HepG2 (cell line): ENCODE measurements around the gene C10orf90. TPM values are rescaled to one million over a fixed set of nuclear protein-coding genes. Genes with fewer than 3 reads are reported as not detected.

ENCODE experiments used
- ATAC-seq: fragments of 200-7000 bp; cut with Tn5 transposase; 3 replicates; pipeline ENCODE4 v1.9.1; 2020; ENCODE audit warnings: mild to moderate bottlenecking, moderate library complexity
- BruUV-seq: library from RNA; stranded (reverse); fragments of 400-500 nt; replicated peaks from 2 replicates; lab custom pipeline; 2021; lab: Mats Ljungman, UMichigan
- CTCF ChIA-PET: fragments of 300-600 bp; formaldehyde crosslinking; extraction: SDS; loops from one replicate; lab custom pipeline; 2021; ENCODE audit warnings: low total read pairs, inconsistent platforms, low intra/inter-chr PET ratio; lab: Yijun Ruan, JAX
- POLR2A ChIA-PET: fragments of 350-600 bp; sonication (Branson Sonifier 250); formaldehyde crosslinking; loops from one replicate; lab custom pipeline; 2020; ENCODE audit warnings: antibody characterized with exemption, inconsistent platforms; lab: Yijun Ruan, JAX
- DNase-seq: peaks from one replicate; pipeline ENCODE4 v3.0.0-alpha.2; 2015; ENCODE audit warnings: low spot score
- FAIRE-seq: peaks from 3 replicates; lab custom pipeline; 2011; peaks lifted over from hg19 to GRCh38; lab: Jason Lieb, UNC
- H2AFZ ChIP-seq: one replicate; pipeline ENCODE4 v1.6.1; 2011; ENCODE audit warnings: low read length, inconsistent platforms
- H3K27ac ChIP-seq: fragments of 300-600 bp; 3 replicates; pipeline ENCODE4 v1.8.0; 2011; ENCODE audit warnings: mixed run types, mild to moderate bottlenecking, mixed read lengths, low read length, inconsistent platforms; ENCODE audit not compliant: insufficient read depth; ENCODE audit errors: extremely low read length
- H3K27me3 ChIP-seq, 2 experiments: fragments of 200-600 bp in 1 of 2; 2 replicates in 1 of 2; 3 replicates in 1 of 2; pipeline versions ENCODE4 v1.6.0 to v1.8.0; 2011; ENCODE audit warnings: low read length in 2 of 2, mild to moderate bottlenecking in 2 of 2, moderate library complexity in 2 of 2, inconsistent platforms in 1 of 2; ENCODE audit not compliant: insufficient read depth in 2 of 2, control insufficient read depth in 1 of 2
- H3K36me3 ChIP-seq, 2 experiments: fragments of 200-600 bp in 1 of 2; replicated peaks in 1 of 2; 2 replicates in 1 of 2; 3 replicates in 1 of 2; pipeline versions ENCODE4 v1.5.1 to v1.8.0; 2011; ENCODE audit warnings: low read length in 2 of 2, inconsistent platforms in 1 of 2; ENCODE audit not compliant: insufficient read depth in 2 of 2, control insufficient read depth in 1 of 2
- H3K4me1 ChIP-seq: 2 replicates; pipeline ENCODE4 v1.5.1; 2012; ENCODE audit warnings: low read length, inconsistent platforms; ENCODE audit not compliant: insufficient read depth
- H3K4me2 ChIP-seq: 2 replicates; pipeline ENCODE4 v1.6.0; 2011; ENCODE audit warnings: low read depth, low read length, inconsistent platforms
- H3K4me3 ChIP-seq, 3 experiments: fragments of 200-600 bp in 1 of 3; sonication (generic), shearing (Covaris generic) in 1 of 3; replicated peaks in 1 of 3; 2 replicates each; pipeline ENCODE4 v1.5.1; 2011 to 2016; ENCODE audit warnings: low read length in 3 of 3, inconsistent platforms in 2 of 3, low read depth in 2 of 3, mild to moderate bottlenecking in 2 of 3, control low read depth in 1 of 3, mixed read lengths in 1 of 3; ENCODE audit not compliant: insufficient read depth in 1 of 3
- H3K79me2 ChIP-seq: one replicate; pipeline ENCODE4 v1.6.1; 2011; ENCODE audit warnings: low read length, inconsistent platforms; ENCODE audit not compliant: insufficient read depth
- H3K9ac ChIP-seq: 2 replicates; pipeline ENCODE4 v1.6.0; 2011; ENCODE audit warnings: mild to moderate bottlenecking, low read depth, low read length, inconsistent platforms; ENCODE audit not compliant: insufficient read depth
- H3K9me3 ChIP-seq: 2 replicates; pipeline ENCODE4 v1.5.1; 2012; ENCODE audit warnings: mild to moderate bottlenecking, low read length
- H4K20me1 ChIP-seq: 2 replicates; pipeline ENCODE4 v1.6.0; 2011; ENCODE audit warnings: inconsistent platforms, mild to moderate bottlenecking, low read length, moderate library complexity; ENCODE audit not compliant: insufficient read depth
- ELF3 ChIP-seq: IDR thresholded peaks from 2 replicates; pipeline ENCODE4 v1.6.1; 2016; ENCODE audit warnings: missing genetic modification reagents, missing compliant biosample characterization
- FOSL1 ChIP-seq: sonication (generic); formaldehyde crosslinking; IDR thresholded peaks from 2 replicates; pipeline ENCODE4 v1.9.0; 2021; ENCODE audit warnings: missing genetic modification reagents, borderline replicate concordance
- KDM2A ChIP-seq: sonication (generic); formaldehyde crosslinking; IDR thresholded peaks from 2 replicates; pipeline ENCODE4 v1.4.0; 2020; ENCODE audit warnings: low read depth, missing genetic modification reagents, borderline replicate concordance
- NONO ChIP-seq, 2 experiments: fragments of 450-650 bp in 1 of 2; sonication (generic) in 1 of 2; formaldehyde crosslinking in 1 of 2; IDR thresholded peaks in 1 of 2; conservative IDR thresholded peaks in 1 of 2; 2 replicates each; pipeline versions ENCODE4 v1.6.1 to v1.8.0; 2017 to 2022; ENCODE audit warnings: mild to moderate bottlenecking in 1 of 2, missing genetic modification reagents in 1 of 2, moderate library complexity in 1 of 2
- SRY ChIP-seq: sonication (generic); formaldehyde crosslinking; IDR thresholded peaks from 2 replicates; pipeline ENCODE4 v1.8.0; 2022; ENCODE audit warnings: mild to moderate bottlenecking, missing genetic modification reagents
- ZNF335 ChIP-seq: sonication (generic); formaldehyde crosslinking; IDR thresholded peaks from 2 replicates; pipeline ENCODE4 v1.4.0; 2020; ENCODE audit warnings: missing genetic modification reagents
- ZNF724P ChIP-seq: sonication (generic); formaldehyde crosslinking; IDR thresholded peaks from 2 replicates; pipeline ENCODE4 v1.8.0; 2022; ENCODE audit warnings: missing genetic modification reagents, borderline replicate concordance
- WGBS: methylation state at CpG from one replicate; pipeline ENCODE4 v1.1.6; 2017; ENCODE audit warnings: low lambda C conversion rate; 5-methylcytosine and 5-hydroxymethylcytosine counted together
- in situ Hi-C: cut with HindIII; loops from 2 replicates; pipeline ENCODE4 v1.10.0; 2017; ENCODE audit warnings: low pct_unique_long_range_greater_than_20kb; ENCODE audit not compliant: extremely low pct_ligation_motif_present
- intact Hi-C: fragments of 100-400 bp; cut with micrococcal nuclease; formaldehyde crosslinking; loops from one replicate; pipeline ENCODE4 v1.10.0; 2022; ENCODE audit not compliant: unreplicated experiment
- polyA plus RNA-seq, 8 experiments: library from polyadenylated mRNA; depleted of rRNA in 3 of 8; stranded (reverse) in 7 of 8; unstranded in 1 of 8; fragments of >200 nt; fragmentation: Illumina TruSeq in 4 of 8; extraction: Trizol in 4 of 8; gene quantifications; 2 replicates each; pipeline versions ENCODE4 v1.2.1 to v1.2.3, GENCODE V29; 2011 to 2016; ENCODE audit warnings: low read depth in 4 of 8, missing spikeins in 1 of 8, mixed read lengths in 1 of 8; ENCODE audit not compliant: insufficient read depth in 1 of 8
- total RNA-seq, 5 experiments: library from RNA; depleted of rRNA; stranded (reverse); fragments of >200 nt; fragmentation: Illumina TruSeq; extraction: Trizol; gene quantifications; 2 replicates each; pipeline ENCODE4 v1.2.3, GENCODE V29; 2016; ENCODE audit warnings: low read depth in 1 of 5
- TF ChIP-seq, protein P1 (sequence below): fragments of 450-650 bp; IDR thresholded peaks from 2 replicates; pipeline ENCODE4 v1.6.1; 2017; ENCODE audit warnings: mild to moderate bottlenecking

The C10orf90 gene
- total and polyA plus RNA-seq, 2 of the 13 experiments (the other 11 are each of a cell fraction or from before 2014, with no cell fraction given): not detected

- no peak for DNase-seq
- intact Hi-C loops: no loop called here
- 5% methylated on average over 4 of the region's 4 CpGs for WGBS
These were observed 272.7 kb downstream of the C10orf90 start for GRCh38 chr10:126397640-126398382.

More at GRCh38 chr10:126397640-126398382, 272.7 kb downstream of the C10orf90 start:
- no peak for TF ChIP-seq SRY (CRISPR knock-in tag)
- TF ChIP-seq ELF3 (CRISPR knock-in tag): no peak
- TF ChIP-seq ZNF724P (CRISPR knock-in tag): no peak
- no peak for TF ChIP-seq ZNF335 (CRISPR knock-in tag)
- TF ChIP-seq, protein P1, sequence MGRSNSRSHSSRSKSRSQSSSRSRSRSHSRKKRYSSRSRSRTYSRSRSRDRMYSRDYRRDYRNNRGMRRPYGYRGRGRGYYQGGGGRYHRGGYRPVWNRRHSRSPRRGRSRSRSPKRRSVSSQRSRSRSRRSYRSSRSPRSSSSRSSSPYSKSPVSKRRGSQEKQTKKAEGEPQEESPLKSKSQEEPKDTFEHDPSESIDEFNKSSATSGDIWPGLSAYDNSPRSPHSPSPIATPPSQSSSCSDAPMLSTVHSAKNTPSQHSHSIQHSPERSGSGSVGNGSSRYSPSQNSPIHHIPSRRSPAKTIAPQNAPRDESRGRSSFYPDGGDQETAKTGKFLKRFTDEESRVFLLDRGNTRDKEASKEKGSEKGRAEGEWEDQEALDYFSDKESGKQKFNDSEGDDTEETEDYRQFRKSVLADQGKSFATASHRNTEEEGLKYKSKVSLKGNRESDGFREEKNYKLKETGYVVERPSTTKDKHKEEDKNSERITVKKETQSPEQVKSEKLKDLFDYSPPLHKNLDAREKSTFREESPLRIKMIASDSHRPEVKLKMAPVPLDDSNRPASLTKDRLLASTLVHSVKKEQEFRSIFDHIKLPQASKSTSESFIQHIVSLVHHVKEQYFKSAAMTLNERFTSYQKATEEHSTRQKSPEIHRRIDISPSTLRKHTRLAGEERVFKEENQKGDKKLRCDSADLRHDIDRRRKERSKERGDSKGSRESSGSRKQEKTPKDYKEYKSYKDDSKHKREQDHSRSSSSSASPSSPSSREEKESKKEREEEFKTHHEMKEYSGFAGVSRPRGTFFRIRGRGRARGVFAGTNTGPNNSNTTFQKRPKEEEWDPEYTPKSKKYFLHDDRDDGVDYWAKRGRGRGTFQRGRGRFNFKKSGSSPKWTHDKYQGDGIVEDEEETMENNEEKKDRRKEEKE: no peak
- TF ChIP-seq FOSL1 (CRISPR knock-in tag): no peak
- no peak for TF ChIP-seq KDM2A (CRISPR knock-in tag)
- no peak for TF ChIP-seq NONO (IDR thresholded peaks at IDR 0.05)
- TF ChIP-seq NONO (CRISPR knock-in tag; conservative IDR thresholded peaks at IDR 0.05): no peak
- H3K9ac ChIP-seq: no peak overlapping the region
- H3K27ac ChIP-seq: no peak overlapping the region
- ChIA-PET CTCF (no interaction called here), POLR2A (no interaction called here)
- H3K4me1 ChIP-seq: no peaks in the 10 kb centered on the region
- no peak for FAIRE-seq
- H3K9me3 ChIP-seq: no peaks in the 10 kb centered on the region
- H3K27me3 ChIP-seq: peaks cover 0 to 5% of the 10 kb centered on the region in 2 experiments; a peak in 1 of 5 replicates
- no peaks in the 10 kb centered on the region for H3K79me2 ChIP-seq
- no TSS peak for BruUV-seq
- H2AFZ ChIP-seq: no peak overlapping the region
- no peak overlapping the region for H3K4me2 ChIP-seq
- no peak overlapping the region for H3K4me3 ChIP-seq
- in situ Hi-C loops: loop anchor here (25.0 kb wide), 1 partner anchor 411 kb away; no protein-coding TSS in a partner anchor
- H3K36me3 ChIP-seq: no peaks in the 10 kb centered on the region
- ATAC-seq: no peak
- no peaks in the 10 kb centered on the region for H4K20me1 ChIP-seq
